Putamen (tissue), 1 donor: ENCODE data around the gene RPL41.
A peak's percentile ranks its signal among the peaks of the same experiment; 100 is the strongest.

Experiments
- DNase-seq: peaks from one replicate; pipeline ENCODE4 v3.0.0-alpha.2; 2016; ENCODE audit warnings: low spot score

The RPL41 gene

DNA sequence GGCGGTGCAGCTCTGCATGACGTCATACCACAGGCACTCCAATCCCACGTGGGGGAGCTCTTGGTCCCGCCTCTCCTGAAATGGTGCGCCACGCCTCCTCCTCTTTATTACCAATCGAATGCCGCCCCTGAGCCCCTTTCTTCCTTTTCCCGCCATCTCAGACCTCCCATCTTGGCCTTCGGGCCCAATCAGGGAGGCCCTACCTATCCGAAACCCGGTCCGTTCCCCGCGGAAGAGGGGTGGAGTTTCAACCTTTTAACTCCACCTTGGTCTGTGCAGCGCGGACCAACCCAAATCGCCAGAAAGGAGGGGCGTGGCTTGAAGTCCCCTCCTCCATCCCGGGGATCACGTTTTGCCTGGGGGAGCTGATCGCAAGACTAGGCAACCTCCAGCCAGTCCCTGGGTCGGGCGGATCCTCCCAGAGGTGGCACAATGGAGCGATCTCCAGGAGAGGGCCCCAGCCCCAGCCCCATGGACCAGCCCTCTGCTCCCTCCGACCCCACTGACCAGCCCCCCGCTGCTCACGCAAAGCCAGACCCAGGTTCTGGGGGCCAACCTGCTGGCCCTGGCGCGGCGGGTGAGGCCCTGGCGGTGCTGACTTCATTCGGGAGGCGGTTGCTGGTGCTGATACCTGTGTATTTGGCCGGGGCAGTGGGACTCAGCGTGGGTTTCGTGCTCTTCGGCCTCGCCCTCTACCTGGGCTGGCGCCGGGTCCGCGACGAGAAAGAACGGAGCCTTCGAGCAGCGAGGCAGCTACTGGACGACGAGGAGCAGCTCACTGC, 11.6 kb downstream of the RPL41 start, which contains the start of gene ESYT1:
Gene ESYT1, plus strand, starts transcription at position 380 of the 782 bp plus-strand sequence. Its CDS starts 53 bp downstream, at position 433.
- DNase-seq: peak; percentile 98

DNA sequence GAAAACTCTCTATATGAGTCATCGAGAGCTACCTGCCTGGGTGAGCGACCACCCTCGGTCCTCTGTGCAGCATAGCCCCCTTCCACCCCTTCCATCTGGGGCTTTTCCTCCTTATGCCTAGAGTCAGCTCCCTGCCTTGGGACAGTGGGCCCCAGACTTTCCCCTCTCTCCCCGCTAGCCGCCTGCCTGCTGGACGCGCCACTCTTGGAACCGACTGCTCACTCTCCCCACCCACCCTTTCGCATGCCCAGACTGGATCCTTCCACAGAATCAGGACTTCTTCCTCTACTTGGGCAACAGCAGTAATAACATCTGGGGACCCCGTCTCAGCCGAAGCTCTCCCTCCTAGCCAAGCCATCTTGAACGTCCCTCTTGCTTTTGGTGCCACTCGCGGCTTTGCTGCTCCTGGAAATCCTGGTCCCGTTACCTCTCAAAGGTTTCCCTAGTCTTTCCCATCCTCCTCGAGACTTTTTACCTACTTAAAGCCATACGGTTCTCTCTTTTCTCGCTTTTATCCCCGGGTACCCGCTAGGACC, 12.3 kb downstream of the RPL41 start:
- DNase-seq: no peak

DNA sequence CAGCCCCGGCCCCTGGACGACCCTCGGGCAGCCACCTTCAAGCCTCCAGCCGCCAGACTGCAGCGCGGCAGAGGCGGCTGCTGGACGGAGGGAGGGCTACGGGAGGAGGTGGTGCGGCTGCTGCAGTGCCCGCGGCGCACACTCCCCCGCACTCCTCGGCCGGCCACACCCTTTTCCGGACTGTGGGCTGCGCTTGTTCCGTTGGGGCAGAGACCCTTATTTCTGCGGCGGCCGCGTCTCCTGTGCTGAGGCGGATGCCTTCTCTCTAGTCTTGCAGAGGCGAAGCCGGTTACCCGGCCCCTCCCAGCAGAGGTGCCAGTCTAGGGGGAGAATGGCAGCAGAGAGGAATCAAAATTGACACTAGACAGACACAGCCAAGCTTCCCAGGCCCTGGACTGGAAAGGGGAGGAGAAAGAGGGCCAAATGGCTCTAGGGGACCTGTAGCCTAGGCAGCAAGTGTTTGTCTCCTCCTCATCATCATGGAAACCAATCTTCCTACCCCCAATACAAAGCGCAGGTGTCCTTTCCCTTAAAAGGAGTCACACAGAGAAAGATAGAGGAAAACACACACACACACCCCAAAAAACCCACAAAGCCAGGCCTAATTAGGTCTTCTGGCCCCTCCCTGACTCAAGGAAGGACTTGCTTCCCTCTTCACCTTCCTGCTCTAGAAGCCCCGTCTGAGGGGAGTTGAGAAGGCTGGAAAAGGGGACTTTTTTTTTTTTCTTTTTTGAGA, 12.9 kb downstream of the RPL41 start:
- no peak for DNase-seq

DNA sequence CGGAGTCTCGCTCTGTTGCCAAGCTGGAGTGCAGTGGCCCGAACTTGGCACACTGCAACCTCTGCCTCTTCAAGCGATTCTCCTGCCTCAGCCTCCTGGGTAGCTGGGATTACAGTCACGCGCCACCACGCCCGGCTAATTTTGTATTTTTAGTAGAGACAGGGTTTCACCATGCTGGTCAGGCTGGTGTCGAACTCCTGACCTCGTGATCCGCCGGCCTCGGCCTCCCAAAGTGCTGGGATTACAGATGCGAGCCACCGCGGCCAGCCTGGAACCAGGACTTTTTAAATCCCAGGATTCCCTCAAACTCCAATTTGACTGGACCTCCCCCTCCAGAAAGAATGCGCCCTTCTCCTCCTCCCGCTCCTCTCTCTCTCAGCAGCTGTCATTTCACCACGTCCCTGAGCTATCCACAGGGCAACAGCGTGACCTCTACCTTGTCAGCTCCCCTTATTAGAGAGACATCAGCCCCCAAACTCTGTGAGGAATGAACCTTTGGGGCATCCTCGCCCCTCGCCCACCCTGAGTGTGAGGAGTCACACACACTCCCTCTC, 13.6 kb downstream of the RPL41 start:
- no peak for DNase-seq

DNA sequence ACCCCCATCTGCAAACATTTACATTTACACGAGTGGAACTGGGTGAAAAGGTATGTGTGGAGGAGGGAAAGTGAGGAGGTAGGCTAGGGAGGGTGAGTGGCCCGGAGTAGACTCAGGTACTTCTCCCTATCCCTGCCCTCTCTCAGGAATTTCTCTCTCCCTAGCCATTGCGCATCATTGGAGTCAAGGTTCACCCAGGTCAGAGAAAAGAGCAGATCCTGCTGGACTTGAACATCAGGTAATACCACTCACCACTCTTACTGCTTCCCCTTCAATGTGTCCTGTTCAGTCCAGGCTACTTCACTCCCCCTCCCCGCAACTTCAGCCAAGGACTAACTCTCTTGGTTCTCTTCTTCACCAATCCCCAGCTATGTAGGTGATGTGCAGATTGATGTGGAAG, 14.4 kb downstream of the RPL41 start:
- DNase-seq: no peak

DNA sequence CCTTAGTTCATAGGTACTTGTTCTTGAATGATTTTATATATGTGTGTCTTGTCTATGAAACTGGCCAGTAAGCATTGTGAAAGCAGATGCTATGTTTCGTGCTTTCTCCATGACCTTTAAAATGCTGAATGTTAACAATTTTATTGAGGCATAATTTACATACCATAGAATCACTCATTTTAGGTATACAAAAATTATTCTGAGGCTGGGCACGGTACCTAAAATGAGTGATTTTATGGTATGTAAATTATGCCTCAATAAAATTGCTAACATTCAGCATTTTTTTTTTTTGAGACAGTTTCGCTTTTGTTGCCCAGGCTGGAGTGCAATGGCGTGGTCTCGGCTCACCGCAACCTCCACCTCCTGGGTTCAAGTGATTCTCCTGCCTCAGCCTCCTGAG, 18.5 kb downstream of the RPL41 start:
- no peak for DNase-seq

DNA sequence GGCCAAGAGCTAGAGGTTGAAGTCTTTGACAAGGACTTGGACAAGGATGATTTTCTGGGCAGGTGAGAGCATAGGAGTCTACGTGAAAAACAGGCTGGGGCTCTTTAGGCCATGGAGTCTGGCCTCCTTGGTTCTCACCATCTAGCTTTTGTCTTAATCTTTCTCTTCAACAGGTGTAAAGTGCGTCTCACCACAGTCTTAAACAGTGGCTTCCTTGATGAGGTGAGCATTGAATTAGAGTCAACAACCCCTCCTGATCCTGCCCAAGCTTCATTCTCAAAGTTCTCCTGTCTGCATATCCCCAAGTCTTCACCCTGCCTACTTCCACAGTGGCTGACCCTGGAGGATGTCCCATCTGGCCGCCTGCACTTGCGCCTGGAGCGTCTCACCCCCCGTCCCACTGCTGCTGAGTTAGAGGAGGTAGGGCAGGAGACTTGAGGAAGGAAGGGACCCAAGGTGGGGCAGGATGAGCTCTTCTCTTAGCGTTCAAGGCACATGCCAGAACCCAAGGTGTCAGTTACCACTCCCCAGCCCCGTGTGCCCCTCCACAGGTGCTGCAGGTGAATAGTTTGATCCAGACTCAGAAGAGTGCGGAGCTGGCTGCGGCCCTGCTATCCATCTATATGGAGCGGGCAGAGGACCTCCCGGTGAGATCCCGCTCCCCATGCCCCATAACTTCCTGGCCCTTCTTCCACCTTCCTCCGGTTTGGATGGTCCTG, 21.6 kb downstream of the RPL41 start:
- no peak for DNase-seq

DNA sequence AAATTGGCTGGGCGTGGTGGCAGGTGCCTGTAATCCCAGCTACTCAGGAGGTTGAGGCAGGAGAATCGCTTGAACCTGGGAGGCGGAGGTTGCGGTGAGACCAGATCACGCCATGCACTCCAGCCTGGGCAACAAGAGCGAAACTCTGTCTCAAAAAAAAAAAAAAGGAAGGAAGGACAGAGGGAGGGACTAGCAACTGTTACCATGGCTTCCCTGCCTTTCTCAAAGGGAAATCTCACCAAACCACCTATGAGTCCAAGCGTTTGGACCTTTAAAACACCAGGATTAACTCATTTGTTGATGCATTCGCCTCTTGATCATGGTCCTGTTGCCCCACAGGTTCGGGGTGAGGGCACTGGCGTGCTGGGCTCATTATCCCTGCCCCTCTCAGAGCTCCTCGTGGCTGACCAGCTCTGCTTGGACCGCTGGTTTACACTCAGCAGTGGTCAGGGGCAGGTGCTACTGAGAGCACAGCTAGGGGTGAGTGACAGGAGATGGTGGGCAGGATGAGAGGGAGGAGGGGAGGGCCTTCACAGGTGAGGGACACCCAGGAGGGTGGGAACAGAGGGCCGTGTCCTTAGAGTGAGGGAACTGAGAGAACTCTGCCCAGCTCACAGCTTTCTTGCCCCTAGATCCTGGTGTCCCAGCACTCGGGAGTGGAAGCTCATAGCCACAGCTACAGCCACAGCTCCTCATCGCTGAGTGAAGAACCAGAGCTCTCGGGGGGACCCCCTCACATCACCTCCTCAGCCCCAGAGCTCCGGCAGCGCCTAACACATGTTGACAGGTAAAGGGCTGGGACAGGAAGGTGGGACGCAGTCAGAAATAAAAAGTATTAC, 25.7 kb downstream of the RPL41 start:
- DNase-seq: no peak

DNA sequence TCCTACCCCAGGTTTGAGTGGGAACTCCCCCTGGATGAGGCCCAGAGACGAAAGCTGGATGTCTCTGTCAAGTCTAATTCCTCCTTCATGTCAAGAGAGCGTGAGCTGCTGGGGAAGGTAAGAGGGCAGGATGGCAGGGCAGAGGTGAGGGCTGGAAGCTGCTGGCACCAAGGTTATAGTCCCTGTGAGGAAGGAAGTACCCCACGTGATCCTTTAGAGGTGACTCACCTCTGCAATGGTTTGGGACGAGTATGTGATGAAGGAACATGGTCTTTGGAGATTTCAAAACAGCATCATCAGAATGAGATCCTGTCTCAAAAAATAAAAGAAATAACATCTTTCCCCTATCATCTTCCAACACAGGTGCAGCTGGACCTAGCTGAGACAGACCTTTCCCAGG, 26.8 kb downstream of the RPL41 start:
- no peak for DNase-seq

DNA sequence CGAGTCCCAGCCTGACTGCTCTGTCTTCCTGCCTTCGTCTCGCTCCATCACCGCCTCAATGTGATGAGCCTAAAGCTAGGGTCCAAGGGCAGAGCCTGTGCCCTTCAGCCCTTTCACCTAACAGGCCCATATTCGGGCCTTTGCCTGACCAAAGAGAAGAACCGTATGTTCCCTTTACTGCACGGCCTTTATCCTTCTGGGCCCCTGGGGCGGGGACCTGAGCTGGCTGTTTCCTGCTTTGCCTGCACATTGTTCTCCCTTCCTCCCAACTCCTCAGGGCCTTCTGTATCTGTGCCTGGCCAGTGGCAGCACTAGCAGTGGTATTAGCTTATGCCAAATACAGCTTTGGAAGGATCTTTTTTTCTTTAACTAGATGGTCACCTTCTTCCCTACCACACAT, 27.4 kb downstream of the RPL41 start:
- DNase-seq: no peak

DNA sequence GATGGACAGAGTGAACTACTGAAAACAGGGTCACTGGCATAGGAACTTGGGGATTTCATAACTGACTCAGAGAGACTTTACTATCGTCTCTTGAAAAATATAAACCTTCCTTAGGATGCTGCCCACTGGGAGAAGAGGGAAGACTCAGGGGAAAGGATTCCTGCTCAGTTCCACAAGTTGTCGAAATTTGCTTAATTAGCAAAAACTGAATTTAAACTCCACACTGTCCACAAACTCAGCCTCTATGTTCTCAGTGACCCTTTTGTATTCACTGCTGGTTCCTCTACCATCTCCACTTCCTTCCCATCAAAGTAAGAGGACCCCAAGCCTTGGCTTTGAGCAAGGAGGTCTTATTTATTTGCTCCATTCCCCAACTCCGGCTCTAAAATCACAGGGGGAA, 28.8 kb downstream of the RPL41 start:
- no peak for DNase-seq

DNA sequence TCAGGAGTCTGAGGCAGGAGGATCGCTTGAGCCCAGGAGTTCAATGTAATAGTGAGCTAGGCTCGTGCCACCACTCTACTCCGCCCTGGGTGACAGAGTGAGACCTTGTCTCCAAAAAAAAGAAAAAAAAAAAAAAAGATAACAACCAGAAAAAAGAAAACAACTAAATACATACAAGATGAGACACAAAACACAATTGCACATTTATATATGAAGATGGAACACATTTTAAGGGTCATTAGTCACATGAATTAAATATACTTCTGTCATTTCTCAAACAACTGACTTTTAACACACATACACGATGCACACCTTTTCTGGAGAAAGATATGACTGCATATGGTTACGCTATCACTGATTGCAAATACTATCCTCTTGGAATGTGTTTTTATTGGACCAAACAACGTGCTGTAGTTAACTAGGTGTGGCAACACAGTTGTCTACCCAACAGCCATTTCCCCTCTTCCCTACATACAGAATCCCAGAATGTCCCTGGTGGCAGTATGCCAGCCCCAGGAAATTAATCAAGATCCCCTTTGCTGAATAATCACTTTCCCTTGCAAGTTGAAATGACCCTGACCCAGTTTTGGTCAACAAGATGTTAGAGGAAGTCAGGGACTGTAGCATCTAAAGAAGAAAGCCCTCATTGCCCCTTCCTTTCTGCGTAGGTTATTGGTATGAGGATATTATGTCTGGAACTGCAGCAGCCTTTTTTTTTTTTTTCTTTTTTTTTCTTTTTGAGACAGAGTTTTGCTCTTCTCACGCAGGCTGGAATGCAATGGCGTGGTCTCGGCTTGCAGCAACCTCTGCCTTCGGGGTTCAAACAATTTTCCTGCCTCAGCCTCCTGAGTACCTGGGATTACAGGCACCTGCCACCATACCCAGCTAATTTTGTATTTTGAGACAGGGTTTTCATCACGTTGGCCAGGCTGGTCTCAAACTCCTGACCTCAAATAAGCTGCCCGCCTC, 30.3 kb downstream of the RPL41 start:
- no peak for DNase-seq

DNA sequence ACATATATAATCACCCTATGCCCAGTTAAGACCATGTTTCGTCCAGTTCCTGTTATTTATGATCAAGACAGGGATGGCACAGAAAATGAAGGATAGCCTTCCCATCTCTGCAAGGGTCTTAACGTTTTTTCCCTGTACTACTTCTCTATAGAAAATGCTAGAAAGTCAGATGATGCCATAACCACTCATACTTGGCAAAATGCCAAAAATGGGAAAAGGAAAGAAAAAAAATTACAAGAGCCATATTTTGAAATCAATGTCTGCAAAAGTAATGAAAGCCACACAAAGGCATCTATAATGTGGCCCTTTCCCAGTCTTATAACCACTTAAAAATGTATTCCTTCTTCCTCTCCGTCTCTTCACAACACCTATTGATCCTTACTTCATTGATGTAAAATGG, 34.1 kb downstream of the RPL41 start:
- no peak for DNase-seq

DNA sequence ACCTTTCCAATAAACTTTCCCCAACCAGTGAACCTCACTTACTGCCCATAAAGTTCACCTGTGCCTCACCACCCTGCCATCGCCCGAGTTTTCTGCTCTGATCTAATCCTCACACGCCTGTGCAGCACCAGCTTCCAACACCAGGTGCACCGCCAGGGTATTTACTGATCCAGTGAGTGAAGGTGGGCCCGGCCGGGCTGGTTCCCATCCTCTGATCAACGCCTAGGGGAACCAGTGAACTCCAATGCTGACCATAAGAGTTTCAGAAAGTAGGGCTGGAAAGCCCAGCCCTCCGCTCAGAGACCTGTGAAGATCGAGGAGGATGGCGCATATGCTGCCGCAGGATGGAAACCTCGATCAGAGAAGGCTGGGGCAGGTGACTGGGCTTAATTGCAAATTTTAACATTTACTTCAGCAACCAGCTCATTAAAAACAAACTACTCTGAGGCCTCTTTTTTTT, 35.3 kb downstream of the RPL41 start:
- DNase-seq: no peak

DNA sequence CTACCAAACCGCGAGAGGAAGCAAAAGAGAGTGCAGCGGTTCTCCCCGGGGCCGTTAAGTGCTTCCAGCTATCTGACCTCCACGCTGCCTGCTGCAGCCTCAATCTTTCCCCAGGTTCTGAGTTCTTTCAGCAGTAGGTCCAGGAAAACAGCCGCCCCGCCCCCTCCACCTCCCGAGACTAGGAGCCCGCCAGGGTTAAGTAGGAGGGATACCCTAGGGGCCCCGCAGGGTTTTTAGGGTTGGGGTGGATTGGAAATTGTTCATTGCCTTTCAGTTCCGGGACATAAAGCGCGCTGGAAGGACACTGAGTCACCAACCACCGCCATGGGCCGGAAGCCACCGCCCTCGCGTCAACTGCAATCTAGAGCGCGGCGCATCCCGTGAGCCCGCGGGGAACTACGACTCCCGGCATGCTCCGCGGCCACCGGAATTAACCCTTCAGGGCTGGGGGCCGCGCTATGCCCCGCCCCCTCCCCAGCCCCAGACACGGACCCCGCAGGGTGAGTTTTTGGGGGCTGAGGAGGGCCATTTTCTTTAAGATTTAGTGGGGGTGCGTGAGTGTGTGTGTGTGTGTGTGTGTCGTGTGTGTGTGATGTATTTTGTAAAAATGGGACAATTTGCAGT, 35.8 kb downstream of the RPL41 start, which contains the start of gene MYL6B:
Gene MYL6B, plus strand, starts transcription at position 456 of the 624 bp plus-strand sequence. CDS start 1,332 bp downstream, outside the sequence.
- peak; percentile 91 for DNase-seq

DNA sequence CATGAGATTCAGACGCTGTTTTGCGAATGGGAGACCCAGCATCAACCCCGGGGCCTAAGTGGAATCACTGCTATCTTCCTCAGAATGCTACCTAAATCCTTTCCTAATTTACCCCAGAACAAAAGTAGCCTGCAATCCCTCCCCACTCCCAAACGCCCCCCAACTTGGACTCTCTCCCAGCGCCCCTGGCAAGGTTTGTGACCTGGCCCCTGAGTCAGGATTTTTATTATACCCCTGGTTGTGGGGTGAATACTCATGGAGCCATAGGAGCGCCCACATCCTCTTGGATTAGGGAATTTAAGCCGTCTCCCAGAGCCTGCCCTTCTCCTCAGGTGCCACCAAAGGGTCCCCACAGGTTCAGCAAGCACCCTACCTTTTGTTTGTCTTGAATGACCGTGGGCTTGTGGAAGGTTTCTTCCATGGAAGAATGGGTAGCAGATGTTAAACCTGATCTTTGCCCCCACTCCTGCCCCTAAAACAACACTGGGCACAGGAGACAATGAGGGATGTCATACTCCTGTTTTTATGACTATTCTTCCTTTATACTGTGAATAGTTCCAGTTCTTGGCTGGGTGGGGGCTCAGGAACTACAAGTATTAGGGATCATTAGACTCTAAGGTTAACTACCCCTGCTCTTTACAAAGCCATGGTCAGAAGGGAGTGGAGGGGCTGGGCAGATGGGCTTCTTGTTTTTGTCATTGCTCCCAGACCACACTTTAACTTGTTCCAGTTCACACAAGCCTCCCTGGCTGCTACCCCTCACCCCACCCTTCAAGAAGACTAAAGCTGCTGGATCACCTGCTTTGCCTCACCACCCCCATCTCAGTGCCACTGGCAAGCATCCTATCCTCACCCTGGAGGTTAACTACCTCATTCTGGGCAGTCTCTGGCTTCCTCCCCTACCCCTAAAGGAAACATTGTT, 36.6 kb downstream of the RPL41 start:
- DNase-seq: no peak

DNA sequence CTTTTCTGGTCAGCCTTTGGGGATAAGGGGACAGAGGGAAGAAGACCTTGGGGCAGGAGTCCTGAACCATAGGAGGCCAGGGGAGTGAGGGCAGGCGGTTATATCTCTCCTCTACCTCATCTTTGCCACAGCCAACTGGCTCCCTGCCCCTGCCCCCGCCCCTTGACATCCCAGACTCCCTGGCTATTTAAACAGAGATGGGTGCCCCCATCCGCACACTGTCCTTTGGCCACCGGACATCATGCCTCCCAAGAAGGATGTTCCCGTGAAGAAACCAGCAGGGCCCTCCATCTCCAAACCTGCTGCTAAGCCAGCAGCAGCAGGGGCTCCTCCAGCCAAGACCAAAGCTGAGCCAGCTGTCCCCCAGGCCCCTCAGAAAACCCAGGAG, 37.2 kb downstream of the RPL41 start:
- DNase-seq: no peak

DNA sequence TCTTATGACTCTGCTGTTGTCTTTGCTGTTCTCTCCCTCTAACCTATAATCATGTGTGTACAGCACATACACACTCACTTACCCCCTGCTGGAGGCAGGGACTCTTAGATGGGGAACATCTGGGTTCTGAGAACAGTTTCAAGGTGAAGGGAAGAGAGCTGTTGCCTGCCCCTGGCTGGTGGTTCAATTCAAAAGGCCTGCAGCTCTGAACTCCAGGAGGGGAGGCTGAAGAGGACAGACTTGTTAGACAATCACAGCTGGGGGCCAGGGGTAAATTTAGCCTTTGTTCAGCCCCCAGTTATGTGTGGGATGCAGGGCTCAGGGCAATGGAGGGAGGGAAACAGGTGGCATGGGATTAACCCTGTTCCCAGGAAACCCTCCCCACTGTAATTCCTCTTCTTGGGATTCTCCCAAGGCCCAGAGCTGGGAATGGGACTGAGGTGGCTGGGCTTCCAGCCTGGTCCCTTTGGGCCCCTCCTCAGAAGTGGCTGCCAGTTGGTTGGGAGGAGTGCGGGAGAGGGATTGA, 37.9 kb downstream of the RPL41 start:
- DNase-seq: no peak
